Measurements from ENCODE around the gene SEMA3A. TPM values are rescaled to one million over a fixed set of nuclear protein-coding genes. Genes with fewer than 3 reads are reported as not detected.

Gene SEMA3A
- total and polyA plus RNA-seq, 2 donors, result 12.9 to 24.3 TPM

DNA sequence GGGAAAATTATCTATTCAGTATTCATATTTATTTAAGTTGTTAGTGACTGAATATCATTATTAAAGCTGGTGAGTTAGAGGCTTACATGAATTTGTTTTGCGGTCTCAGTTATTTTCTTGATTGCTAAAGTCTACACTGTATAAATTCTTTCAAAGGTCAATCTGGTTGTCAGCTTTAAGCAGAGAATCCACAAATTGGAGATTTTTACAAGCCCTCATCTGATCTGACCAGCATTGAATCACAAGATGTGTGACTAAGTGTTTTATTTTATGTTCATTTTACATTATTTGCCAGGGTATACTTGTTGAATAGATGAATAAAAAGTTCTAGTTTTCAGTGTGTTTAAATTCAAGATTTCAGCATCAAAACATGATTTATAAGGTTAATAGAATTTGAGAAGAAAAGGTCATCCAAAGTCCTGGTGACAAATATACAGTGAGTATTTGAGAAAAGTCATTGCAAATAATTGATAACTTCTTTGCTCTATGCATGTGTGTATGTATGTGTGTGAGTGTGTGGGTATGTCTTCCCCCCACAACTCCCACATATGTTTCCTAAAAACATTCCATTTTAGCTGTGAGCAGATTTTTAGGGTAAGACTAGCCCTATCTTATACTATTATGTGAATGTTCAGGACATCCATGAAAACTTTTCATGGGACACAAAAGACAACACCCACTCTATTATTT lies 4.4 kb downstream of the SEMA3A start:
- H3K4me3 ChIP-seq (ENCODE audit: low read depth, low read length), result no peak overlapping the region
- WGBS, result 43% methylated on average over 1 of the region's 1 CpG
- no peaks in the 10 kb centered on the region for H3K4me1 ChIP-seq (ENCODE audit: insufficient read depth)
- DNase-seq (ENCODE audit: extremely low spot score), result no peak
- no peaks in the 10 kb centered on the region for H3K36me3 ChIP-seq (ENCODE audit: insufficient read depth)
- no peak overlapping the region for H3K27ac ChIP-seq (ENCODE audit: low read depth)

DNA sequence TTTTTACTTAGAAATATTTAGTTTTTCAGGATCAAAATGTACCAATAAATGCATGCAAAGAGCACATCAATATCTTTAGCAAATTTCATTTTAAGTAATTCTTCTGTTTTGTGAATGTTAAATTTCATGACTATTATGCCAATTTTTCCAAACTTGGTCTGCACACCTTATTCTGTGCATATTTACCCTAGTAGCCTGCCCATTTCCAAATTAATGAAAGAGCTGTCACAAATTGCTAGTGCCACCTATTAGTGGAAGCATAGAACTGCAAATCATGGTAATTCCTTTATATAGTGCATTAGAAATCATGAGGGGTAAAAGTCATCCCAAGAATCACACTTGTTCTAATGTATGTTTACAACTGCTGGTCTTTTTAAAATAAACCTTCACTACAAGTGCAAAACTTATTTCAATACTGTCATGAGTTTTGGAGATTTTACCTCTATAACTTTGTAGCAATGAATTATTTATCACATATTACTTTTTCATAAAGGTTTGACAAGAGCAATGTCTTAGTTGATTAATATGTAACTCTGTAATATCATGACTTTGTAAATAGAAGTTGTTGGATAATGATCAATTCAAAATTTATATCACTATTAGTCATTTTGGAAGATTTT lies 5.7 kb downstream of the SEMA3A start:
- Histone ChIP-seq H3K36me3 (ENCODE audit: insufficient read depth) (no peaks in the 10 kb centered on the region), H3K27ac (ENCODE audit: low read depth) (no peak overlapping the region), H3K4me1 (ENCODE audit: insufficient read depth) (no peaks in the 10 kb centered on the region), H3K4me3 (ENCODE audit: low read depth, low read length) (no peak overlapping the region)
- no peak for DNase-seq (ENCODE audit: extremely low spot score)

DNA sequence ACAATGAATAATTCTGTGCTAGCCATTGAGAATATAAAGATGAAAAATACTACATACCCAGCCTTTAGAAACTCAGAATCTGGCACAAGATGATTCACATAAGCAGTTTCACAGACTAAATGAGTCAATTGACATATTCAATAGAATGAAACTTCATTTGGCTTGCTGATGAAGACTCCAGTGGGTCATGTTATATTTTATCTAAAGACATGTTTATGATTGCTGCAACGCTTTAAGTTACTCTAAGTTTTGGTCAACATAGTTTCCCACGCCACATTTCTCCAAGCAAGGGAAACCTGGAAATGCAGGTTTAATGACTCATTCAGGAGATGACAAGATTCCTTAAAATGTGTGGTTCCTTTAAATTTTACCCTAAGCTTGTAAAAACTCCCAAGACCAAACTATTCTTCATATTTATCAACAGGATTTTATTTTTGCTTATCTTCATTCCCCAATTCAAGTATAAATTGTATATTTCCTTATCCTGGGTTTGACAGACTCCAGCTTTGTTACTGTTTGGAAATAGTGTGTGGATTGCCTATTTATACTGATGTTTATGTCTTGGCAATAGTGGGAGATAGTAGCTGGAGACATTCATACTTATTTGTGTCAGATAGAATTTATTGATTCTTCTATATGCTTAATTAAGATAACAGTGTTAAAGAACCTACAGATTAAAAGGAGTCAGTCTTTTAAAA lies 6.6 kb downstream of the SEMA3A start:
- Histone ChIP-seq H3K36me3 (ENCODE audit: insufficient read depth) (no peaks in the 10 kb centered on the region), H3K4me3 (ENCODE audit: low read depth, low read length) (no peak overlapping the region), H3K4me1 (ENCODE audit: insufficient read depth) (no peaks in the 10 kb centered on the region), H3K27ac (ENCODE audit: low read depth) (peak overlapping the region; percentile 38)
- DNase-seq (ENCODE audit: extremely low spot score), result no peak
- WGBS, result 48% methylated on average over 2 of the region's 2 CpGs

DNA sequence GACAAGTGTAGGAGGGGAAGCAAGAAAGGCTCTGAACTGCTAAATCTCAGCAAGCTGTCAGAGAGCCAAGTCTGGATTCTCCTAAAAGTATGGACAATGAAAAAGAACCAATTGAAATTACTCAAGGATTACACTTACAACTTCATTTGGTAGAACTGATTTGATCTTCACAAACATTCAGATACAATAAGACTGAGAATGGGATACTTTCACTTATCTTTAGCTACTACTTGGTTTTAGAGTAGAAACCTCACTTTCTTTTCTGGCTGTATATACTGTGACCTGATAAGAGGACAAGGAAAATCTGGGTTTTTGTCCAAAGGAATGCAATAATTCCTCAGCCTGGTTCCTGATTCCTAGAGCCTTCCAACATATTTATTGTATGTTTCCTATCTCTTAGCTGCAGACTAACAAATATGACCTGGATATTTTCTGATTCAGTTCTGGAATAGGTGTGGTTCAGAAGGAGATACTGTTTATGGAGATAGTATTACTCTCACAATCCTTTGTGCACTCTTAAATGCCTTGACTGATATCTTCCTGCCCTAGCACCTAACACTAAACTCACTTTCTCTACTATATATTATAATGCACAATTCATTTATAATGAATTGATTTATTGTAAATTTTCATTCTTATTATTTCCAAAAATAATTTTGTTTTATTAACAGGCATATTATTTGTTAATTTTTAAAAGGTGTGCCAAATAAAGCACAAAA lies 7.3 kb downstream of the SEMA3A start:
- Histone ChIP-seq H3K4me1 (ENCODE audit: insufficient read depth) (no peaks in the 10 kb centered on the region), H3K36me3 (ENCODE audit: insufficient read depth) (no peaks in the 10 kb centered on the region), H3K27ac (ENCODE audit: low read depth) (no peak overlapping the region), H3K4me3 (ENCODE audit: low read depth, low read length) (no peak overlapping the region)
- DNase-seq (ENCODE audit: extremely low spot score), result no peak

DNA sequence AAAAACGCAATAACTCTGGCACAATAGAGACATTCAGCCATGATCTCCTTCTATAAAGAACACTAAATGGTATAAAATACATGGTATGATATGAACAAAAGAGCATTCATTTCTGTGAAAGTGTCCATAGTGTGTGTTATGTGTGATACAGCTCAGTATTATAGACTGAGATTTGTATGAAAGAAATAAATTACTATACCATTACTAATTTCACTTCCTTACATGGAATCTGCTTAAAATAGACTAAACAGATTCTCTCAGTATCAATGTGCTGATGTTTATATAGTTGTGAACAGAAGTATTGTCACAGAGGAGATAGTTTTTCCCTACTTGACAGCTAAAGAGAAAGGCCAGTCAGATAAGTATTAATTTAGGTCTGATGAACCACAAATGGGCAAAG lies 10.8 kb downstream of the SEMA3A start:
- Histone ChIP-seq H3K4me1 (ENCODE audit: insufficient read depth) (no peaks in the 10 kb centered on the region), H3K36me3 (ENCODE audit: insufficient read depth) (no peaks in the 10 kb centered on the region), H3K4me3 (ENCODE audit: low read depth, low read length) (no peak overlapping the region), H3K27ac (ENCODE audit: low read depth) (no peak overlapping the region)
- WGBS, result 97% methylated on average over 1 of the region's 1 CpG
- no peak for DNase-seq (ENCODE audit: extremely low spot score)

DNA sequence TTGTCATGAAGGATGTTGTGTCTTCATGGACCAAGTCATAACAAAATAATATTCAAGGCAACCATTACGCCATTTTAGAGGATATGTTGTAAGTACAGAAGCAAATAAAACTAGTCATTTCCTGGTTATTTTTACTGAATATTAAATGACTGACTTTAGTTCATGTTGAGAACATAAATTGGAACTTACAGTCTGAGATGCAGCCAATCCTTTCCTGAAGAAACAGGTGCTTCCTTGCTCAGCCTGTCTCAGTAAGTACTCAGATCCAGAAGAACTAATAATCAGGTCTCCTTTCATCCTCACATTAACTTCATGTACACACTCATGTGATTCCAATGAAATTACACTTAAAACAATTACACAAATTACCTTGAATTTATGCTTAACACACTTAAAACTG lies 12.3 kb downstream of the SEMA3A start:
- 89% methylated on average over 1 of the region's 1 CpG for WGBS
- Histone ChIP-seq H3K4me1 (ENCODE audit: insufficient read depth) (no peaks in the 10 kb centered on the region), H3K4me3 (ENCODE audit: low read depth, low read length) (no peak overlapping the region), H3K27ac (ENCODE audit: low read depth) (no peak overlapping the region), H3K36me3 (ENCODE audit: insufficient read depth) (no peaks in the 10 kb centered on the region)
- no peak for DNase-seq (ENCODE audit: extremely low spot score)

DNA sequence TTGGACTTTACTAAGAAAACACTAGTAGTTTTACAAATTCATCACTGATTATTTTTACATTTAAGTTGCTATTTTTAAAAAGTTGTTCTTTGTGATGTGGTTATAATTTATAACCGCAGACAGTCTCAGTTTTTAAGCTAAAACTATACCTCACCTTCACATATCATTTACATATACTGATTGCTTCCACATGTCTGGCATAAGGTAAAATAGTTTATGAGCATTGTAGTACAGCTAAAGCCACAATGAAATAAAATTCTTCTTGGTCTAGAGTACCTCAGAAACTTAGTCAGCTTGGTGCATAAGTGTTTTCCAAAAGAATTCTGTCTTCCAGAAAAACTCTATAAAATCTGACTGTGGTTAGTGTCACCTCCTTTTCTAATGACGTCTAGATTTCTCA lies 13.0 kb downstream of the SEMA3A start:
- H3K4me3 ChIP-seq (ENCODE audit: low read depth, low read length), result no peak overlapping the region
- H3K36me3 ChIP-seq (ENCODE audit: insufficient read depth), result no peaks in the 10 kb centered on the region
- no peak for DNase-seq (ENCODE audit: extremely low spot score)
- no peaks in the 10 kb centered on the region for H3K4me1 ChIP-seq (ENCODE audit: insufficient read depth)
- 54% methylated on average over 2 of the region's 2 CpGs for WGBS
- H3K27ac ChIP-seq (ENCODE audit: low read depth), result no peak overlapping the region

DNA sequence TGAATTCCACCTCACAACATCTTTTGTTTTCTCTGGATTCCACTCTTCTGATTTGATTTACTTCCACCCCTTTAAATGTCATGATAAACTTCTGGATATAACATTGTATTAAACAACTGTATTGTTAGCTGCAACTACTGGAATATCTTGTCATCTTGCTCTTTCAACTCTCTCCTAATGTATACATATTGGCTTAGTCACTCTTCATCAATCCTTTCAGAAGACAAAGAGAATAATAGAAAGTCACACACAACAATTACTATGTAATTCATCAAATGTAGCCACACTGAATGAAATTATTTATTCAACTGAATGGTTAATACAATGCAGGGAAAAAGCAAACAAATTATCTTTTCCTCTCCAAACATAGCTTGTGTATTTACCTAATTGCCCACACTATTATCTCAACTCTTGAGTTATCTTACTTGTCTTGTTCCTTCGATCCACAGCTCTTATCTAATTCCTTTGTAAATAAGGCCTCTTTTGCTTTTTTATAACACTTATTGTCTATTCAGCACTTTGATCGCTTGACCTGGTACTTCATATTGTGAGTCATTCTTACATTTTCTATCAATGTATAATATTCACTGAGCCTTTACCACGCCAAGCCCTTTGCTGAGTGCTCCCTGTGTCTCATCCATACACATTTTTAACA lies 16.7 kb downstream of the SEMA3A start:
- no peak for DNase-seq (ENCODE audit: extremely low spot score)
- H3K4me1 ChIP-seq (ENCODE audit: insufficient read depth), result no peaks in the 10 kb centered on the region
- WGBS, result 48% methylated on average over 3 of the region's 3 CpGs
- no peak overlapping the region for H3K27ac ChIP-seq (ENCODE audit: low read depth)
- H3K36me3 ChIP-seq (ENCODE audit: insufficient read depth), result no peaks in the 10 kb centered on the region
- no peak overlapping the region for H3K4me3 ChIP-seq (ENCODE audit: low read depth, low read length)

DNA sequence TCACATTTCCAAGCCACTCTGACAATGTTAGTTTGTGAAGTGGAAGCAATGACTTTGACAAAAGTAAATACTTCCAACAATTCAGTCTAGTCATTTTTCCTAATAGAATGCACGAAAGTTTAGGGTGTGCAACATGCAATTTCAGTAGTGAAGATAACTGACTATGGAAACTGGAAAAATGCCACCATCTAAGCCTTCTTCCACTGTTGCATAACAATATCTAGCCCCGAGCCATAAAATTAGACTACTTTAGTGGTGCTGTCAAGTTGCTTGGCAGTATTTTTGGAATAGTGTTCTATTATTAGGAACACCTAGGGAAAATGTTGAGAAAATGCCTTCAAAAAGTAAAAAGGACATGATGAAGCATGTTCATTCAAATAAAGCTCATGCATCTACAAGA lies 17.9 kb downstream of the SEMA3A start:
- DNase-seq (ENCODE audit: extremely low spot score), result no peak
- Histone ChIP-seq H3K4me1 (ENCODE audit: insufficient read depth) (no peaks in the 10 kb centered on the region), H3K27ac (ENCODE audit: low read depth) (no peak overlapping the region), H3K4me3 (ENCODE audit: low read depth, low read length) (no peak overlapping the region), H3K36me3 (ENCODE audit: insufficient read depth) (no peaks in the 10 kb centered on the region)
- WGBS, result 24% methylated on average over 2 of the region's 2 CpGs

DNA sequence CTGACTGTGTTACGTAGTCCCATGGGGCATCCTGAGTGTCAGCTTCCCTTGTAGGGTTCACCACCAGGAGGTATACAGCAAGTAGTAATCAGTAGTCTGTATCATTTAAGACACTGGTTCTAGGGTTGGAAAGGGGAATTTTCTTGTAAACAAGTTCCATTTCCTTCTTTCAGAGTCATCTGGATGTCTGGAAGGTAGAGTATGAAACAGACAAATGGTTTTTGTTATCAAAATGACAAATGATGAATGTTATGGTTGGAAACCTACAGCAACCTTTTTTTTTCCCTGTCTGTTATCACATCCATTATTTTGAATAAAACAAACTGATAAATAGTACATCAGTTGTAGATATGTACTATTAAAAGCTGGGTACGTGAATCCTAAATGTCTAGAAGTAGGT lies 19.1 kb downstream of the SEMA3A start:
- H3K27ac ChIP-seq (ENCODE audit: low read depth), result no peak overlapping the region

DNA sequence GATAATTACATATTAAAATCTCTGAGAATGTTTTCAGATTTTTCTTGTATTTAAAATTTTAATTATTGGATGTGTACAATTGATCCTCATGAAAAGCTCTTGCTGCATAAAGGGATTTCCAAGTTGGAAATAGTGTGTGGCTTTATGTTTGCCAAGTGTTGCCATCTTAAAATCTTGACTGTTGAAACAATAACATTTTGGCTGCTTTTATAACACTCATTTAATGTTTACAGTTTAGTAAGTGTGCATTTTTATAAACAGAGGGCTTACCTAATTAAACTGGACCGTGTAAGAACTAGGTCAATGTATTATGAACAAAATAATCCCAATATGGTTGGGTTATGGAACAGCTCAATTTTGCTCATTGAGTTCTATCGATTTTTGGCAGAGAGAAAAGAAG lies 23.9 kb downstream of the SEMA3A start:
- WGBS, result 57% methylated on average over 2 of the region's 2 CpGs
- Histone ChIP-seq H3K4me1 (ENCODE audit: insufficient read depth) (no peaks in the 10 kb centered on the region), H3K27ac (ENCODE audit: low read depth) (no peak overlapping the region), H3K4me3 (ENCODE audit: low read depth, low read length) (no peak overlapping the region), H3K36me3 (ENCODE audit: insufficient read depth) (no peaks in the 10 kb centered on the region)
- DNase-seq (ENCODE audit: extremely low spot score), result no peak

More for the DNA sequence above, 19.1 kb downstream of the SEMA3A start:
- 80% methylated on average over 2 of the region's 2 CpGs for WGBS
- H3K4me1 ChIP-seq (ENCODE audit: insufficient read depth), result no peaks in the 10 kb centered on the region
- H3K4me3 ChIP-seq (ENCODE audit: low read depth, low read length), result no peak overlapping the region
- no peak for DNase-seq (ENCODE audit: extremely low spot score)
- no peaks in the 10 kb centered on the region for H3K36me3 ChIP-seq (ENCODE audit: insufficient read depth)

DNA sequence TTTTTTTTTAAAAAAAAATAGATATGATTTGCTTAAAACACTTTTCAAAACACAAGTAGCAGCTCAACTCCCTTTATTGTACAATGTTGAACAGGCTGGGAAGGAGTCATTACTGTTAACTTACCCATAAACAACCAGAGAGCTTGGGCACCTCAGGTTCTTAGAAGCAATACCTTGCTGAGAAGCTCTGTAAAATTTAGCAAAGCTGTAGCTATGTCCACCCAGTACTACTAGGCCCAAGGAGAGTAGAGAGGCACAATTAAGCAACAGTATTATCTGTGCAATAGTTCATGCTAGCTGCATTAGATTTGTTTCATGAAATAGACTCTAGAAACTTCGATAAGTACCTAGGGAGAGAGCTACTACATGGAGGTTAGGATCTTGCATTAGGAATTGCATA lies 32.0 kb downstream of the SEMA3A start:
- Histone ChIP-seq H3K27ac (ENCODE audit: low read depth) (no peak overlapping the region), H3K4me3 (ENCODE audit: low read depth, low read length) (no peak overlapping the region), H3K36me3 (ENCODE audit: insufficient read depth) (no peaks in the 10 kb centered on the region), H3K4me1 (ENCODE audit: insufficient read depth) (no peaks in the 10 kb centered on the region)
- DNase-seq (ENCODE audit: extremely low spot score), result no peak
- WGBS, result 91% methylated on average over 1 of the region's 1 CpG

DNA sequence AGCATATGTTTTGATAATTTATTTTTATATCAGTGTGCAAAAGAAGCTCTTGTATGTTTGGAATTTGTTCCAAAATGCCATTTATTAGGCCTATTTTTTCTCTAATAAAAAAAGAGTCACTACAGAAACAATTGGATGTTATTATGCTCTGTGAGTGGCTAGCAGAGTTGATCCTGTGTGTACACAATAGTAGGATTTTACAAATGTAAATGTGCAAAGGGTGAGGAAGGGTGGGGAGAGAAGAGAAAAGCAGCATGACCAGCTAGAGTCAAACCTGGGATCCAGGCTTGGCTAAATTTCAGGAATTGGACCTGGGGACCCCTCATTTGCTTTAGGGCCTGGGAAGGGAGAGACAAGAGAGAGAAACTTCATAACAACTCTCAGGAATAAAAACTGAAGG lies 32.5 kb downstream of the SEMA3A start:
- no peak overlapping the region for H3K4me3 ChIP-seq (ENCODE audit: low read depth, low read length)
- no peaks in the 10 kb centered on the region for H3K4me1 ChIP-seq (ENCODE audit: insufficient read depth)
- H3K36me3 ChIP-seq (ENCODE audit: insufficient read depth), result no peaks in the 10 kb centered on the region
- no peak for DNase-seq (ENCODE audit: extremely low spot score)
- no peak overlapping the region for H3K27ac ChIP-seq (ENCODE audit: low read depth)
